Neural progenitor cell (in vitro differentiated cells): ENCODE results near the gene DEGS2. TPM values are rescaled to one million over a fixed set of nuclear protein-coding genes. Genes with fewer than 3 reads are reported as not detected.

ENCODE experiments used
- DNase-seq: peaks from one replicate; pipeline ENCODE4 v3.0.0-alpha.2; 2016; ENCODE audit warnings: low spot score
- H2AFZ ChIP-seq: fragments of 200-600 bp; sonication (generic); replicated peaks from 2 replicates; pipeline ENCODE4 v1.6.1; 2016; ENCODE audit warnings: antibody characterized with exemption
- H3F3A ChIP-seq: fragments of 200-600 bp; sonication (generic); 2 replicates; pipeline ENCODE4 v1.6.1; 2016; ENCODE audit warnings: antibody characterized with exemption, low read depth
- H3K27ac ChIP-seq: fragments of 200-600 bp; sonication (generic); 2 replicates; pipeline ENCODE4 v1.5.1; 2016; ENCODE audit warnings: mild to moderate bottlenecking
- H3K27me3 ChIP-seq: fragments of 200-600 bp; sonication (generic); 2 replicates; pipeline ENCODE4 v1.6.1; 2016; ENCODE audit warnings: mild to moderate bottlenecking, moderate library complexity
- H3K36me3 ChIP-seq: fragments of 200-600 bp; sonication (generic); 2 replicates; pipeline ENCODE4 v1.5.1; 2016
- H3K4me1 ChIP-seq: fragments of 200-600 bp; sonication (generic); 2 replicates; pipeline ENCODE4 v1.6.1; 2016; ENCODE audit warnings: mixed run types
- H3K4me2 ChIP-seq: fragments of 200-600 bp; sonication (generic); 2 replicates; pipeline ENCODE4 v1.6.1; 2016
- H3K4me3 ChIP-seq: fragments of 200-600 bp; sonication (generic); 2 replicates; pipeline ENCODE4 v1.5.1; 2016
- H3K79me2 ChIP-seq: fragments of 200-600 bp; sonication (generic); 2 replicates; pipeline ENCODE4 v1.6.1; 2016; ENCODE audit warnings: low read depth
- H3K9ac ChIP-seq: fragments of 200-600 bp; sonication (generic); 2 replicates; pipeline ENCODE4 v1.6.1; 2016
- H3K9me3 ChIP-seq: fragments of 200-600 bp; sonication (generic); 2 replicates; pipeline ENCODE4 v1.5.1; 2016; ENCODE audit warnings: low read depth
- H4K20me1 ChIP-seq: fragments of 200-600 bp; sonication (generic); 2 replicates; pipeline ENCODE4 v1.6.1; 2016; ENCODE audit warnings: low read depth
- H3K27ac Mint-ChIP-seq: 3 replicates; pipeline ENCODE4 v1.8.0; 2021; ENCODE audit warnings: mixed read lengths
- H3K27me3 Mint-ChIP-seq: 2 replicates; pipeline ENCODE4 v1.8.0; 2022; ENCODE audit warnings: low read depth, mild to moderate bottlenecking, inconsistent platforms, moderate library complexity, mixed read lengths; ENCODE audit not compliant: insufficient read depth
- H3K36me3 Mint-ChIP-seq: 3 replicates; pipeline ENCODE4 v1.8.0; 2021; ENCODE audit warnings: mixed read lengths
- H3K4me1 Mint-ChIP-seq: 3 replicates; pipeline ENCODE4 v1.8.0; 2021; ENCODE audit warnings: mixed read lengths
- H3K4me3 Mint-ChIP-seq: 3 replicates; pipeline ENCODE4 v1.8.0; 2021; ENCODE audit warnings: mild to moderate bottlenecking, moderate library complexity, mixed read lengths
- H3K9me3 Mint-ChIP-seq: 3 replicates; pipeline ENCODE4 v1.8.0; 2020; ENCODE audit warnings: mixed read lengths
- EZH2 ChIP-seq: fragments of 200-600 bp; sonication (generic); IDR thresholded peaks from 2 replicates; pipeline ENCODE4 v1.6.1; 2017; ENCODE audit warnings: antibody characterized with exemption, mild to moderate bottlenecking, moderate library complexity
- EZH2phosphoT487 ChIP-seq: fragments of 200-600 bp; sonication (generic); IDR thresholded peaks from 2 replicates; pipeline ENCODE4 v1.6.1; 2017; ENCODE audit warnings: antibody characterized with exemption
- total RNA-seq: library from RNA; depleted of rRNA; stranded (reverse); fragments of >200 nt; gene quantifications from 2 replicates; pipeline ENCODE4 v1.2.3, GENCODE V29; 2015; ENCODE audit warnings: low replicate concordance
- TF ChIP-seq, protein P1 (sequence below): fragments of 200-600 bp; sonication (generic); IDR thresholded peaks from 2 replicates; pipeline ENCODE4 v1.5.1; 2017; ENCODE audit warnings: antibody characterized with exemption, mild to moderate bottlenecking

DEGS2 gene
- total RNA-seq, 1 donor from 2014 or later: not detected

DNA sequence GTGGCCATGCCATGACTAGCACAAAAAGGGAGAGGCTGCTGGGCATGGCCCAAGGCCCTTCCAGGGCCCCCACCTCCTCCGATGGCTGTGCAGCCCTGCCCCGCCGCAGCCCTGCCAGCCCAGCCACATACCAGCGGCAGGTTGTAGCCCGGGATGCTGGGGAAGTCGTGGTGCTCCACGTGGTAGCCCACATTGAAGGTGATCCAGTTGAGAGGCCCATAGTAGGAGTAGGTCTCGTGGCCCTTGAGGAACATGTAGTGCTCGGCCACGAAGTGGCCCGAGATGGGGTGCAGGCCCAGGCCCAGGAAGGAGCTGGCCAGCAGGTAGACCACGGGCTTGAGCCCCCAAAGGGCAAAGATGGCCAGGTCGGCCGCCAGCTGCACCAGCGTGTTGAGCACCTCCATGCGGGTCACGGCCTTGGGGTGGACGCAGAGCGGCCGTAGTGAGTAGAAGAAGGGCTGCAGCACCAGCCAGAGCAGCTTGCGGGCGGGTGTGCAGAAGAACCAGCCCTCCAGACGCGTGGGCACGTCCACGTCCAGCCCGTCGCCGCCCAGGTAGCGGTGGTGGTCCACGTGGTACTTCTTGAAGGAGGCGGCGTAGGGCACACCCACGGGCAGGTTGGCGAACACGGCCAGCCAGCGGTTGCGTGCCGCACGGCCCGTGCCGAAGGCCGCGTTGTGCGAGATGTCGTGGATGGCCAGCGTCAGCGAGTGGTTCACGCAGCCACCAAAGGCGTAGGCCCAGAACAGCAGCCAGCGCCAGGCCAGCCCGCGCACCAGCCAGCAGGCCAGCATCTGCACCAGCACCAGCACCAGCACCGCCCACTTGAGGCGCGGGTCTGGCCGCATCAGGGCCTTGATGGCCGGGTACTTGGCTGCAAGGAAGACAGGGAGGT lies 10.4 kb downstream of the DEGS2 start:
- H3K4me2 ChIP-seq: no peak overlapping the region
- H3K27me3 Mint-ChIP-seq: peaks cover 11% of the 10 kb centered on the region
- H3K4me1 ChIP-seq: no peaks in the 10 kb centered on the region
- TF ChIP-seq, protein P1, sequence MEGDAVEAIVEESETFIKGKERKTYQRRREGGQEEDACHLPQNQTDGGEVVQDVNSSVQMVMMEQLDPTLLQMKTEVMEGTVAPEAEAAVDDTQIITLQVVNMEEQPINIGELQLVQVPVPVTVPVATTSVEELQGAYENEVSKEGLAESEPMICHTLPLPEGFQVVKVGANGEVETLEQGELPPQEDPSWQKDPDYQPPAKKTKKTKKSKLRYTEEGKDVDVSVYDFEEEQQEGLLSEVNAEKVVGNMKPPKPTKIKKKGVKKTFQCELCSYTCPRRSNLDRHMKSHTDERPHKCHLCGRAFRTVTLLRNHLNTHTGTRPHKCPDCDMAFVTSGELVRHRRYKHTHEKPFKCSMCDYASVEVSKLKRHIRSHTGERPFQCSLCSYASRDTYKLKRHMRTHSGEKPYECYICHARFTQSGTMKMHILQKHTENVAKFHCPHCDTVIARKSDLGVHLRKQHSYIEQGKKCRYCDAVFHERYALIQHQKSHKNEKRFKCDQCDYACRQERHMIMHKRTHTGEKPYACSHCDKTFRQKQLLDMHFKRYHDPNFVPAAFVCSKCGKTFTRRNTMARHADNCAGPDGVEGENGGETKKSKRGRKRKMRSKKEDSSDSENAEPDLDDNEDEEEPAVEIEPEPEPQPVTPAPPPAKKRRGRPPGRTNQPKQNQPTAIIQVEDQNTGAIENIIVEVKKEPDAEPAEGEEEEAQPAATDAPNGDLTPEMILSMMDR: no peak
- TF ChIP-seq EZH2: no peak
- no peak for TF ChIP-seq EZH2phosphoT487
- DNase-seq: no peak
- H3K4me1 Mint-ChIP-seq: no peaks in the 10 kb centered on the region
- no peak overlapping the region for H2AFZ ChIP-seq
- peak overlapping the region; percentile 37 for H3K27ac Mint-ChIP-seq
- no peaks in the 10 kb centered on the region for H3K36me3 ChIP-seq
- H3K9me3 ChIP-seq: no peaks in the 10 kb centered on the region
- no peak overlapping the region for H3K4me3 ChIP-seq
- H3K4me3 Mint-ChIP-seq: no peak overlapping the region
- H3K36me3 Mint-ChIP-seq: no peaks in the 10 kb centered on the region
- no peaks in the 10 kb centered on the region for H3K27me3 ChIP-seq
- no peak overlapping the region for H3K9ac ChIP-seq
- H3K79me2 ChIP-seq: no peaks in the 10 kb centered on the region
- no peak overlapping the region for H3K27ac ChIP-seq
- no peaks in the 10 kb centered on the region for H4K20me1 ChIP-seq
- H3F3A ChIP-seq: no peaks in the 10 kb centered on the region
- peaks cover 5% of the 10 kb centered on the region for H3K9me3 Mint-ChIP-seq

DNA sequence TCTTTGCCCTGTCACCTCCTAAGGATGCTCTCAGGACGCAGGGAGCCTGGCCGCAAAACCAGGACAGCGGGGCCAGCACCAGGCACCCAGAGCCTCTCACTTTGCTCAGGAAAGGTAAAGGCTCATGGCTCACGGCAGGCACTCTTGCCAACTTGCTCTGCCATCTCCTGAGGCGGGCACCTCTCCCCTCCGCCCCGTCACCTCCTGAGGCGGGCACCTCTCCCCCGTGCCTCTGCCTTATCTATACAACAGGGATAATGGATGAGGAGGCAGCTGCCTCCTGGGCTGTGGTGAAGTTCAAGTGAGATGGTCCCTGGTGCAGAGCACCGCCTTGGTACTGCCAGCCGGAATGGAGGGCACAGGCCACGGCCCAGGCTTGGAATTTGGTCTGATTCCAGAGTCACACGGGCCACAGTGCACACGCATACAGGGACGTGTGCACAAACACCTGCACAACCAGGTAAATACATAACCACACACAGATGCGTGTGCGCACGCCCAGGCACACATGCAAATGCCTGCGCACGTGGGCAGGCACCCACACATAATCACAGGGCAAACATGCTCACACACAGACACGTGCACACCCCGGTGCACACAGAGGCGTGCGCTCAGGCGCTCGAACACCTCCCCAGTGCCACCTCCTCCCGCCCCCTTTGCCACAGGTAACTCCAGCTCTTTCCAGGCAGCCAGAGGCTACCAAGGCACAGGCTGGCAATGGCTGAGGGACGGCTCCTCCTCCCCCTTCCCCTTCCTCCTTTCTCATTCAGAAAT lies 11.6 kb downstream of the DEGS2 start:
- H4K20me1 ChIP-seq: no peaks in the 10 kb centered on the region
- no peaks in the 10 kb centered on the region for H3F3A ChIP-seq
- H3K79me2 ChIP-seq: no peaks in the 10 kb centered on the region
- H3K4me3 ChIP-seq: no peak overlapping the region
- no peaks in the 10 kb centered on the region for H3K4me1 ChIP-seq
- peaks cover 8% of the 10 kb centered on the region for H3K27me3 Mint-ChIP-seq
- H3K4me3 Mint-ChIP-seq: no peak overlapping the region
- no peak overlapping the region for H3K27ac ChIP-seq
- H3K9me3 ChIP-seq: no peaks in the 10 kb centered on the region
- no peaks in the 10 kb centered on the region for H3K36me3 Mint-ChIP-seq
- no peaks in the 10 kb centered on the region for H3K36me3 ChIP-seq
- no peaks in the 10 kb centered on the region for H3K27me3 ChIP-seq
- TF ChIP-seq, protein P1: no peak
- H3K4me2 ChIP-seq: no peak overlapping the region
- no peaks in the 10 kb centered on the region for H3K4me1 Mint-ChIP-seq
- H2AFZ ChIP-seq: no peak overlapping the region
- H3K27ac Mint-ChIP-seq: peak overlapping the region; percentile 64
- DNase-seq: no peak
- H3K9ac ChIP-seq: no peak overlapping the region
- peaks cover 3% of the 10 kb centered on the region for H3K9me3 Mint-ChIP-seq

DNA sequence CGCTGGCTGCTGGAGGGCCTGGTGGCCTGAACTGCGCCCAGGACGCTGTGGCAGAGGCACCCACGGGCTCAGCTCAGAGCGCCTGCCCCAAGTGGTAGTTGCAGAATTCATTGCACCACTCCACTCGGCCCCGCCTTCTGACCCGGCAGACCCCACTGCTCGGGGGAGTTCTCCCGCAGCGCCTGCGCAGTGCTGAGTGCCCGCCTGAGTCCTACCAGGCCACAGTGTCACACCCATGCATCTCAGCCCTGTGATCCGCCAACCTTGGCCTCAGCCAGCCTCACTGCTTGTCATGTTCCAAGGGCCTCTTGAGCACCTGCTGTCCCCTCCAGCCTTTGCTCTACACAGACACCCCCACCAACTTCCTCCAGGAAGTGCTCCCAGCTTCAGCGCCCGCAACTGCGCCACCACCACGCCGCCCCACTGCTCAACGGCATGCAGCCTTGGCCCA lies 12.2 kb downstream of the DEGS2 start:
- H3K36me3 Mint-ChIP-seq: no peaks in the 10 kb centered on the region
- Histone ChIP-seq H3K27me3 (no peaks in the 10 kb centered on the region), H2AFZ (no peak overlapping the region), H3K9ac (no peak overlapping the region), H3K27ac (no peak overlapping the region), H3K4me2 (no peak overlapping the region), H3K36me3 (no peaks in the 10 kb centered on the region), H3K4me3 (no peak overlapping the region), H3K9me3 (no peaks in the 10 kb centered on the region), H3K4me1 (no peaks in the 10 kb centered on the region), H3F3A (no peaks in the 10 kb centered on the region), H4K20me1 (no peaks in the 10 kb centered on the region), H3K79me2 (no peaks in the 10 kb centered on the region)
- H3K27ac Mint-ChIP-seq: no peak overlapping the region
- DNase-seq: no peak
- no peak overlapping the region for H3K4me3 Mint-ChIP-seq
- no peaks in the 10 kb centered on the region for H3K4me1 Mint-ChIP-seq
- no peaks in the 10 kb centered on the region for H3K9me3 Mint-ChIP-seq
- peaks cover 7% of the 10 kb centered on the region for H3K27me3 Mint-ChIP-seq
- TF ChIP-seq EZH2: no peak
- TF ChIP-seq EZH2phosphoT487: no peak
- TF ChIP-seq, protein P1: no peak
